NT2/D1 (cell line): ENCODE data around the gene ADGRB3.

Experiments
- DNase-seq: peaks from one replicate; pipeline ENCODE4 v3.0.0-alpha.2; 2011; ENCODE audit warnings: low read depth, low spot score
- H3K27me3 ChIP-seq: 2 replicates; pipeline ENCODE4 v1.6.0; 2011; ENCODE audit warnings: mild to moderate bottlenecking; ENCODE audit not compliant: insufficient read length, insufficient read depth
- H3K36me3 ChIP-seq: 2 replicates; pipeline ENCODE4 v1.6.1; 2011; ENCODE audit warnings: mild to moderate bottlenecking, low read length, mixed read lengths; ENCODE audit not compliant: insufficient read depth, insufficient read length
- H3K4me1 ChIP-seq: 2 replicates; pipeline ENCODE4 v1.5.1; 2011; ENCODE audit not compliant: insufficient read depth, insufficient read length
- H3K4me3 ChIP-seq: 2 replicates; pipeline ENCODE4 v1.5.1; 2011; ENCODE audit warnings: low read depth; ENCODE audit not compliant: insufficient read length
- H3K9ac ChIP-seq: 2 replicates; pipeline ENCODE4 v1.6.0; 2011; ENCODE audit warnings: low read depth; ENCODE audit not compliant: insufficient read length
- H3K9me3 ChIP-seq: 2 replicates; pipeline ENCODE4 v1.5.1; 2011; ENCODE audit warnings: mild to moderate bottlenecking, low read length; ENCODE audit not compliant: insufficient read depth
- SUZ12 ChIP-seq: IDR thresholded peaks from 2 replicates; pipeline ENCODE4 v1.6.1; 2011; ENCODE audit not compliant: insufficient read length, insufficient read depth; ENCODE audit errors: extremely low read depth
- YY1 ChIP-seq: IDR thresholded peaks from 2 replicates; pipeline ENCODE4 v1.6.1; 2011; ENCODE audit not compliant: insufficient read length, insufficient read depth
- ZNF274 ChIP-seq: IDR thresholded peaks from 2 replicates; pipeline ENCODE4 v1.6.1; 2011; ENCODE audit warnings: mild to moderate bottlenecking, low read depth, low read length

ADGRB3 gene

GRCh38 chr6:69044534-69044933 is 409.5 kb downstream of the ADGRB3 start:
- H3K36me3 ChIP-seq, result no peaks in the 10 kb centered on the region
- DNase-seq, result no peak
- no peak overlapping the region for H3K4me3 ChIP-seq
- no peaks in the 10 kb centered on the region for H3K9me3 ChIP-seq
- TF ChIP-seq YY1 (no peak), ZNF274 (no peak), SUZ12 (no peak)
- H3K9ac ChIP-seq, result no peak overlapping the region
- no peaks in the 10 kb centered on the region for H3K4me1 ChIP-seq
- no peaks in the 10 kb centered on the region for H3K27me3 ChIP-seq

GRCh38 chr6:69059413-69059812 is 424.3 kb downstream of the ADGRB3 start:
- H3K4me3 ChIP-seq, result no peak overlapping the region
- DNase-seq, result no peak
- no peaks in the 10 kb centered on the region for H3K27me3 ChIP-seq
- no peaks in the 10 kb centered on the region for H3K4me1 ChIP-seq
- no peaks in the 10 kb centered on the region for H3K36me3 ChIP-seq
- H3K9ac ChIP-seq, result no peak overlapping the region
- TF ChIP-seq SUZ12 (no peak), ZNF274 (no peak), YY1 (no peak)
- no peaks in the 10 kb centered on the region for H3K9me3 ChIP-seq

- no peak overlapping the region for H3K9ac ChIP-seq
- TF ChIP-seq ZNF274 (no peak), YY1 (no peak), SUZ12 (no peak)
- no peaks in the 10 kb centered on the region for H3K27me3 ChIP-seq
- no peaks in the 10 kb centered on the region for H3K9me3 ChIP-seq
- no peak overlapping the region for H3K4me3 ChIP-seq
- H3K4me1 ChIP-seq, result no peaks in the 10 kb centered on the region
- H3K36me3 ChIP-seq, result no peaks in the 10 kb centered on the region
- DNase-seq, result no peak
These were observed 426.0 kb downstream of the ADGRB3 start for GRCh38 chr6:69061066-69061465.

GRCh38 chr6:69063401-69063800 is 428.3 kb downstream of the ADGRB3 start:
- H3K9ac ChIP-seq, result no peak overlapping the region
- H3K27me3 ChIP-seq, result no peaks in the 10 kb centered on the region
- no peaks in the 10 kb centered on the region for H3K9me3 ChIP-seq
- H3K4me3 ChIP-seq, result no peak overlapping the region
- no peak for DNase-seq
- no peaks in the 10 kb centered on the region for H3K36me3 ChIP-seq
- no peak for TF ChIP-seq SUZ12
- TF ChIP-seq ZNF274, result no peak
- TF ChIP-seq YY1, result no peak
- H3K4me1 ChIP-seq, result no peaks in the 10 kb centered on the region

GRCh38 chr6:69064226-69064625 is 429.1 kb downstream of the ADGRB3 start:
- no peaks in the 10 kb centered on the region for H3K36me3 ChIP-seq
- no peaks in the 10 kb centered on the region for H3K4me1 ChIP-seq
- TF ChIP-seq SUZ12 (no peak), YY1 (no peak), ZNF274 (no peak)
- H3K9me3 ChIP-seq, result no peaks in the 10 kb centered on the region
- H3K9ac ChIP-seq, result no peak overlapping the region
- no peak overlapping the region for H3K4me3 ChIP-seq
- DNase-seq, result no peak
- no peaks in the 10 kb centered on the region for H3K27me3 ChIP-seq

- no peaks in the 10 kb centered on the region for H3K4me1 ChIP-seq
- TF ChIP-seq YY1, result no peak
- TF ChIP-seq SUZ12, result no peak
- no peak for TF ChIP-seq ZNF274
- H3K9ac ChIP-seq, result no peak overlapping the region
- no peak for DNase-seq
- no peaks in the 10 kb centered on the region for H3K36me3 ChIP-seq
- H3K9me3 ChIP-seq, result no peaks in the 10 kb centered on the region
- H3K4me3 ChIP-seq, result no peak overlapping the region
- H3K27me3 ChIP-seq, result no peaks in the 10 kb centered on the region
These were observed 434.8 kb downstream of the ADGRB3 start for GRCh38 chr6:69069881-69070280.

- no peak overlapping the region for H3K9ac ChIP-seq
- no peaks in the 10 kb centered on the region for H3K4me1 ChIP-seq
- no peak for DNase-seq
- TF ChIP-seq ZNF274 (no peak), SUZ12 (no peak), YY1 (no peak)
- no peaks in the 10 kb centered on the region for H3K9me3 ChIP-seq
- H3K4me3 ChIP-seq, result no peak overlapping the region
- no peaks in the 10 kb centered on the region for H3K27me3 ChIP-seq
- no peaks in the 10 kb centered on the region for H3K36me3 ChIP-seq
These were observed 437.7 kb downstream of the ADGRB3 start for GRCh38 chr6:69072796-69073195.

- H3K9ac ChIP-seq, result no peak overlapping the region
- H3K36me3 ChIP-seq, result no peaks in the 10 kb centered on the region
- no peaks in the 10 kb centered on the region for H3K4me1 ChIP-seq
- H3K9me3 ChIP-seq, result no peaks in the 10 kb centered on the region
- no peak for TF ChIP-seq ZNF274
- TF ChIP-seq SUZ12, result no peak
- TF ChIP-seq YY1, result no peak
- no peak overlapping the region for H3K4me3 ChIP-seq
- no peak for DNase-seq
- no peaks in the 10 kb centered on the region for H3K27me3 ChIP-seq
These were observed 449.8 kb downstream of the ADGRB3 start for GRCh38 chr6:69084746-69085335.

GRCh38 chr6:69086689-69087088 is 451.6 kb downstream of the ADGRB3 start:
- Histone ChIP-seq H3K27me3 (no peaks in the 10 kb centered on the region), H3K4me3 (no peak overlapping the region), H3K9me3 (no peaks in the 10 kb centered on the region), H3K9ac (no peak overlapping the region), H3K4me1 (no peaks in the 10 kb centered on the region), H3K36me3 (no peaks in the 10 kb centered on the region)
- TF ChIP-seq SUZ12 (no peak), ZNF274 (no peak), YY1 (no peak)
- no peak for DNase-seq
